HepG2 (cell line): ENCODE data around the gene DPM2. TPM values are rescaled to one million over a fixed set of nuclear protein-coding genes. Genes with fewer than 3 reads are reported as not detected.
A peak's percentile ranks its signal among the peaks of the same experiment; 100 is the strongest.

ENCODE experiments used
- CBX2 ChIP-seq, 2 experiments: fragments of 200-600 bp in 1 of 2; sonication (generic); formaldehyde crosslinking in 1 of 2; IDR thresholded peaks; 2 replicates each; pipeline versions ENCODE4 v1.7.0 to v1.8.1; 2018 to 2022; ENCODE audit warnings: low read depth in 2 of 2, low read length in 1 of 2, mild to moderate bottlenecking in 1 of 2, missing genetic modification reagents in 1 of 2
- CENPX ChIP-seq: sonication (generic); formaldehyde crosslinking; IDR thresholded peaks from 2 replicates; pipeline ENCODE4 v1.9.0; 2021; ENCODE audit warnings: mild to moderate bottlenecking, missing genetic modification reagents, moderate library complexity
- ELK4 ChIP-seq: sonication (generic); formaldehyde crosslinking; IDR thresholded peaks from 2 replicates; pipeline ENCODE4 v1.9.0; 2021; ENCODE audit warnings: missing genetic modification reagents, borderline replicate concordance
- FOXP1 ChIP-seq, 2 experiments: fragments of 450-650 bp in 1 of 2; IDR thresholded peaks; 2 replicates each; pipeline ENCODE4 v1.6.1; 2017 to 2018; ENCODE audit warnings: antibody characterized with exemption in 1 of 2
- HMGXB4 ChIP-seq, 2 experiments: sonication (generic) in 1 of 2; formaldehyde crosslinking in 1 of 2; IDR thresholded peaks; 2 replicates each; pipeline versions ENCODE4 v1.4.0 to v1.6.1; 2018 to 2020; ENCODE audit warnings: missing genetic modification reagents in 2 of 2, borderline replicate concordance in 1 of 2, low read depth in 1 of 2, mild to moderate bottlenecking in 1 of 2, missing biosample characterization in 1 of 2
- HNRNPH1 ChIP-seq: fragments of 200-400 bp; formaldehyde crosslinking; optimal IDR thresholded peaks from 2 replicates; pipeline ENCODE3; 2017; ENCODE audit warnings: mild to moderate bottlenecking, low read depth, low read length
- KDM3A ChIP-seq: IDR thresholded peaks from 2 replicates; pipeline ENCODE4 v1.6.1; 2018; ENCODE audit warnings: low read depth, missing compliant biosample characterization
- NFAT5 ChIP-seq: sonication (generic); formaldehyde crosslinking; IDR thresholded peaks from 2 replicates; pipeline ENCODE4 v1.4.0; 2020; ENCODE audit warnings: missing genetic modification reagents
- NR2F2 ChIP-seq: IDR thresholded peaks from 2 replicates; pipeline ENCODE4 v1.6.1; 2012; ENCODE audit warnings: low read depth, inconsistent platforms, borderline replicate concordance
- PHF8 ChIP-seq: sonication (generic); formaldehyde crosslinking; IDR thresholded peaks from 2 replicates; pipeline ENCODE4 v1.5.0; 2020; ENCODE audit warnings: missing genetic modification reagents
- RBFOX2 ChIP-seq: fragments of 200-400 bp; formaldehyde crosslinking; IDR thresholded peaks from 2 replicates; pipeline ENCODE4 v1.6.1; 2017; ENCODE audit warnings: low read depth, mild to moderate bottlenecking, low read length
- XRCC5 ChIP-seq: fragments of 200-400 bp; formaldehyde crosslinking; optimal IDR thresholded peaks from 2 replicates; pipeline ENCODE3; 2017; ENCODE audit warnings: mild to moderate bottlenecking, low read length
- ZBTB25 ChIP-seq: IDR thresholded peaks from 2 replicates; pipeline ENCODE4 v1.6.1; 2018; ENCODE audit warnings: missing genetic modification reagents
- ZNF20 ChIP-seq: sonication (generic); formaldehyde crosslinking; IDR thresholded peaks from 2 replicates; pipeline ENCODE4 v1.4.0; 2020; ENCODE audit warnings: mild to moderate bottlenecking, moderate library complexity, missing genetic modification reagents
- ZNF30 ChIP-seq: sonication (generic); formaldehyde crosslinking; IDR thresholded peaks from 2 replicates; pipeline ENCODE4 v1.5.0; 2020; ENCODE audit warnings: mild to moderate bottlenecking, missing genetic modification reagents
- ZNF337 ChIP-seq: sonication (generic); formaldehyde crosslinking; IDR thresholded peaks from 2 replicates; pipeline ENCODE4 v1.5.1; 2020; ENCODE audit warnings: missing genetic modification reagents, low read depth, mild to moderate bottlenecking, borderline replicate concordance
- ZNF362 ChIP-seq: sonication (generic); formaldehyde crosslinking; IDR thresholded peaks from 2 replicates; pipeline ENCODE4 v1.4.0; 2020; ENCODE audit warnings: missing genetic modification reagents, mild to moderate bottlenecking, borderline replicate concordance
- ZNF530 ChIP-seq: sonication (generic); formaldehyde crosslinking; IDR thresholded peaks from 2 replicates; pipeline ENCODE4 v1.5.0; 2020; ENCODE audit warnings: low read depth, mild to moderate bottlenecking, missing genetic modification reagents
- ZNF747 ChIP-seq: sonication (generic); formaldehyde crosslinking; IDR thresholded peaks from 2 replicates; pipeline ENCODE4 v1.8.1; 2023; ENCODE audit warnings: missing genetic modification reagents, mild to moderate bottlenecking, borderline replicate concordance
- polyA plus RNA-seq, 8 experiments: library from polyadenylated mRNA; depleted of rRNA in 3 of 8; stranded (reverse) in 7 of 8; unstranded in 1 of 8; fragments of >200 nt; fragmentation: Illumina TruSeq in 4 of 8; extraction: Trizol in 4 of 8; gene quantifications; 2 replicates each; pipeline versions ENCODE4 v1.2.1 to v1.2.3, GENCODE V29; 2011 to 2016; ENCODE audit warnings: low read depth in 4 of 8, missing spikeins in 1 of 8, mixed read lengths in 1 of 8; ENCODE audit not compliant: insufficient read depth in 1 of 8
- total RNA-seq, 5 experiments: library from RNA; depleted of rRNA; stranded (reverse); fragments of >200 nt; fragmentation: Illumina TruSeq; extraction: Trizol; gene quantifications; 2 replicates each; pipeline ENCODE4 v1.2.3, GENCODE V29; 2016; ENCODE audit warnings: low read depth in 1 of 5

Gene DPM2
- total and polyA plus RNA-seq, 2 of the 13 experiments (the other 11 are each of a cell fraction or from before 2014, with no cell fraction given): 24.8 to 35.3 TPM

GRCh38 chr9:127943731-127944144 lies 6.1 kb upstream of the DPM2 start (continued):
- TF ChIP-seq ZBTB25 (CRISPR knock-in tag) (0 out of 2 replicates have a peak, but pooled peaks have one; percentile 23), HNRNPH1 (no peak), NFAT5 (CRISPR knock-in tag) (no peak), ZNF337 (CRISPR knock-in tag) (no peak), KDM3A (CRISPR knock-in tag) (no peak), PHF8 (CRISPR knock-in tag) (no peak), ZNF747 (CRISPR knock-in tag) (0 out of 2 replicates have a peak, but pooled peaks have one; percentile 19), ELK4 (CRISPR knock-in tag) (no peak), HMGXB4 (CRISPR knock-in tag; IDR thresholded peaks at IDR 0.05; ENCODE audit: borderline replicate concordance in 1 of 2, low read depth in 1 of 2) (peak in 1 of 2 experiments; percentile 63; a peak in 2 of 4 replicates), XRCC5 (peak; percentile 87), ZNF30 (CRISPR knock-in tag) (no peak), NR2F2 (no peak), RBFOX2 (peak; percentile 59; the same call in 1 of the 2 replicates), CENPX (CRISPR knock-in tag) (no peak), FOXP1 (IDR thresholded peaks at IDR 0.05) (no peak), FOXP1 (CRISPR knock-in tag; IDR thresholded peaks at IDR 0.05) (no peak), ZNF530 (CRISPR knock-in tag) (no peak), CBX2 (IDR thresholded peaks at IDR 0.05; ENCODE audit: low read depth, low read length) (no peak), CBX2 (CRISPR knock-in tag; IDR thresholded peaks at IDR 0.05; ENCODE audit: low read depth) (no peak), ZNF362 (CRISPR knock-in tag) (0 out of 2 replicates have a peak, but pooled peaks have one; percentile 22), ZNF20 (CRISPR knock-in tag) (no peak)
